Dendritic cell treated with granulocyte-macrophage colony-stimulating factor and Interleukin-4, amounts not matched to agents 40 ng/mL and 50 ng/mL, for 4 days (primary cell): ENCODE data around the gene VARS2.

ENCODE experiments used
- H3K27ac Mint-ChIP-seq: one replicate; pipeline ENCODE4 v1.8.0; 2022; ENCODE audit warnings: mild to moderate bottlenecking, mixed read lengths
- H3K27me3 Mint-ChIP-seq: one replicate; pipeline ENCODE4 v1.8.0; 2022; ENCODE audit warnings: mild to moderate bottlenecking, mixed read lengths
- H3K36me3 Mint-ChIP-seq: one replicate; pipeline ENCODE4 v1.8.0; 2022; ENCODE audit warnings: low read depth, mixed read lengths
- H3K4me1 Mint-ChIP-seq: one replicate; pipeline ENCODE4 v1.8.0; 2022; ENCODE audit warnings: low read depth, mixed read lengths
- H3K4me3 Mint-ChIP-seq: one replicate; pipeline ENCODE4 v1.8.0; 2022; ENCODE audit warnings: mild to moderate bottlenecking, moderate library complexity, mixed read lengths
- H3K9me3 Mint-ChIP-seq: one replicate; pipeline ENCODE4 v1.8.0; 2022; ENCODE audit warnings: mixed read lengths
- intact Hi-C: fragments of 100-400 bp; cut with micrococcal nuclease; formaldehyde crosslinking; loops from one replicate; pipeline ENCODE4 v1.15.0; 2022

Gene VARS2

DNA sequence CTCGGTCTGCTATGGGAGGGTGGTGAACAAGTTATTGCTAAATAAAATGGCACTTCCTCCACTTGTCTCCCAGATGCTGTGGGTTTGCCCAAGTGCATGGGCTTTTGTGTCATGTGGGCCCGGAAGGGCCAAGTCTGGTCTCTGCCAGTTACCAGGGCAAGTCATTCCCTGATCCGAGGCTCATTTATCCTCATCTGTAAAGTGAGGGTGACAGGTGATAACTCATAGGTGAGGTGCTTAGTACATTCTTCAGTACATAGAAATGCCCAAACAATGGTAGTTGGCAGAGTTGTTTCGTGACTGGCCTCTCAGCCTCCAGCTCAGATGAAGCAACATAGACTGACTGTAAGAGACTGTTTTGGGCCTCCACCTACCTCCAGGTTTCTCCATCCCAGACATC, 24.7 kb downstream of the VARS2 start:
- Mint-ChIP-seq H3K27ac (no peak overlapping the region), H3K4me3 (no peak overlapping the region), H3K36me3 (no peaks in the 10 kb centered on the region), H3K27me3 (peaks cover 53% of the 10 kb centered on the region), H3K4me1 (peaks cover 13% of the 10 kb centered on the region), H3K9me3 (no peaks in the 10 kb centered on the region)
- intact Hi-C loops: no loop called here

DNA sequence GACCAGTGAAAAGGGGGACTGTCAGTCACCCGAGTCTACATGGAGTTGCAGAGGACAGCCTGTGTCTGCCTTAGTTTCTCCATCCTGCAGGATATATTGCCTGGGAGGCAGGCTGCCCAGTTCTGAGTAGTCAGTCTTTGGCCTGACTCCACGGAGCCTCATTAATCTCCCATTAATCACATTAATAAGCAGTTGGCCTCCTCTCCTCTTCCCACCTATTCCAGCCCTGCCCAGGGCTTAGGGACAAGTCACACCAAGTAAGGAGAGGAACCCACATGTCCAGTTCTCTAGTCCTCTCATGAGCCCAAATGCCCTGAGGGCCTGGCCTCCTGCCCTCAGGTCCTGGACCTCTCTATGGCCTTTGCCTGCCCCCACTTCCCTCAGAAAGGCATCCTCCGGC, 25.4 kb downstream of the VARS2 start:
- H3K27me3 Mint-ChIP-seq: peaks cover 59% of the 10 kb centered on the region
- H3K4me1 Mint-ChIP-seq: peaks cover 13% of the 10 kb centered on the region
- H3K36me3 Mint-ChIP-seq: no peaks in the 10 kb centered on the region
- intact Hi-C loops: no loop called here
- no peak overlapping the region for H3K27ac Mint-ChIP-seq
- H3K9me3 Mint-ChIP-seq: no peaks in the 10 kb centered on the region
- H3K4me3 Mint-ChIP-seq: no peak overlapping the region

DNA sequence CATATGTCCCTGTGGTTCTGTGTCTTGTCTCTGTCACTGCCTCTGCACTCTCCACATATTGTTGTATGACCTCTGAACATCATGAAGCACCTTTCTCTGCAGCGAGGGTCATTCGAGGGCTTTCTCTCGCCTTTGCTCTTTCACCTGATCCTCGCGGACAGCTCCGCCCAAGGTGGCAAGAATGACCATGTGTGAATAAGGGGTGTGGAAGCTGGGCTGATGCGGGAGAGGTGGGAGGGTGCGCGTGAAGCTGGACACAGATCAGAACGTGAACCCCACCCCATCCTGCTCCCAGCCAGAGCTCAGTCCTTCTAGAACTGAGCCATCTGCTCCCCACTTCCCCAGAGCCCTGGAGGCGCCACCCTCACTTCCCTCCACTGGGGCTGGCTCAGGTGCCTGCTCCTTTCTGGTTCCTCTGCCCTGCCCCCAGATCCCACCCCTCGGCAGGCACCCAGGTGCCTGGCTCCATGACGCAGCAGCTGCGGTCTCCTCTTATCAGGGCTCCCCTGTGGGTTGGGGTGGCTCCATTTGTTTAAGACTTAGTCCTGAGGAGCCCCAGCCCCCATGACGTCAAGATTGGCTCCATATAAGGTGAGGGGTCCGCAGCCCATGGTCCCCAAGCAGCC, 26.4 kb downstream of the VARS2 start, which contains the start of gene MUCL3:
Gene MUCL3, plus strand, starts transcription at position 613 of the 626 bp plus-strand sequence. CDS start 27 bp downstream, outside the sequence.
- H3K36me3 Mint-ChIP-seq: no peaks in the 10 kb centered on the region

DNA sequence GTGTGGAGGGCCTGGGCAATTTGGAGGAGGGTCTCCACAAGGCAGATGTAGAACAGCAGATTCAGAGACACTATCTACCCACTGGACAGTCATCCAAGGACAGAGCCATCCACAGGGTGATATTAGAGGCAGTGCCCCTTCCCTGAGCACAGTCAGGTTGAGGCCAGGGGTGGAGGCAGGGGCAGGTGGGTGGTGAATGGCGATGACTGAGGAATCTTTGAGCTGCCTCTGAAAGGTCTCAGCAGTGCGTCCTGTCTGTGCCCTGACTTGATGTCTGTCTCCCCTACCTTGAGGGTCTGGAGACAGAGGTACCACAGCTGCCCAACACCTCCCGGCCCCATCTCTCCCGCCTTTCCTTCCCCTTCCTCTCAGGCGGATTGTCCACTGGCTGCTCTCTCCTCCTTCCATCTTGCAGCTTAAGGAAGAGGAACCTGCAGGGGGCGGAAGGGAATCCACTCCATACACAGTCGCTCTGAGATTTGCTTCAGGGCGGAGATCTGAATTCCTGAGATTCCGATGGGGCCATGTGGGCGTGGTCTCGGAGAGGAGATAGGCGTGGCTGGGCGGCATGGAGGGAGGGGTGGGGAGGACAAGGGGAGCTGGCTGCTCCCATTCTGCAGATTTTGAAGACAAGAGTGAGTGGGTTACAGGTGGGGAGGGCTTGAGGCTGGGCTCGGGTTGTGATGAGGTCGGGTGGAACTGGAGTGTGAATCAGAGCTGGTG, 28.5 kb downstream of the VARS2 start:
- no peaks in the 10 kb centered on the region for H3K9me3 Mint-ChIP-seq
- H3K27me3 Mint-ChIP-seq: peaks cover 62% of the 10 kb centered on the region
- H3K4me3 Mint-ChIP-seq: no peak overlapping the region
- no peak overlapping the region for H3K27ac Mint-ChIP-seq
- intact Hi-C loops: no loop called here
- no peaks in the 10 kb centered on the region for H3K36me3 Mint-ChIP-seq
- H3K4me1 Mint-ChIP-seq: peaks cover 7% of the 10 kb centered on the region

More for the DNA sequence above, 26.4 kb downstream of the VARS2 start, which contains the start of gene MUCL3:
- intact Hi-C loops: no loop called here
- Mint-ChIP-seq H3K4me3 (no peak within 1 kb of the TSS), H3K9me3 (no peaks in the 10 kb centered on the region), H3K27me3 (peaks cover 60% of the 10 kb centered on the region), H3K4me1 (peaks cover 7% of the 10 kb centered on the region), H3K27ac (no peak within 1 kb of the TSS)

DNA sequence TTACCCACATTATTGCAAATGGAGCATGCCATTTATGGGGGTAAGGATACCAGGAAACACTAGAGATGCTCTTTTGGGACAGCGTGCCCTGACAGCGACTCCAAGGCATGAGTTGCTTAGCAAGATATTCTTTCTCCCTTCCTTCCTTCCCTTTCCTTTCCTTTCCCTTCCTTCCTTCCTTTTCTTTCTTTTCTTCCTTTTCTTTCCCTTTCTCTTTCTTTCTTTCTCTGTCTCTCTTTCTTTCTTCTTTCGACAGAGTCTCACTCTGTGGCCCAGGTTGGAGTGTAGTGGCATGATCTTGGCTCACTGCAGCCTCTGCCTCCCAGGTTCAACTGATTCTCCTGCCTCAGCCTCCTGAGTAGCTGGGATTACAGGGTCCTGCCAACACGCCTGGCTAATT, 30.0 kb downstream of the VARS2 start:
- H3K9me3 Mint-ChIP-seq: no peaks in the 10 kb centered on the region
- peaks cover 73% of the 10 kb centered on the region for H3K27me3 Mint-ChIP-seq
- intact Hi-C loops: no loop called here
- no peaks in the 10 kb centered on the region for H3K36me3 Mint-ChIP-seq
- no peak overlapping the region for H3K27ac Mint-ChIP-seq
- peaks cover 7% of the 10 kb centered on the region for H3K4me1 Mint-ChIP-seq
- no peak overlapping the region for H3K4me3 Mint-ChIP-seq

DNA sequence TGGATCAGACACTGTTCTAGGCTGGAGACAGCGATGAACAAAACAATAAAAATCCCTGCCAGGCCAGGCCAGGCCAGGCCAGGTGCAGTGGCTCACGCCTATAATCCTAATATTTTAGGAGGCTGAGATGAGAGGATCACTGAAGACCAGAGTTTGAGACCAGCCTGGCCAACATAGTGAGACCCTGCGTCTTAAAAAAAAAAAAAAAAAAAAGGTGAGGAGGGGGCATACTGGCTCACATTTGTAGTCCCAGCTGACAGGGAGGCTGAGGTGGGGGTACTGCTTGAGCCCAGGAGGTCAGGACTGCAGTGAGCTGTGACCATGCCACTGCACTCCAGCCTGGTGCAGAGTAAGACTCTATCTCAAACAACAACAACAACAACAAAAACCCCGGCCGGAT, 31.2 kb downstream of the VARS2 start:
- no peaks in the 10 kb centered on the region for H3K36me3 Mint-ChIP-seq
- intact Hi-C loops: no loop called here
- H3K9me3 Mint-ChIP-seq: peaks cover 2% of the 10 kb centered on the region
- no peak overlapping the region for H3K4me3 Mint-ChIP-seq
- peaks cover 7% of the 10 kb centered on the region for H3K4me1 Mint-ChIP-seq
- peaks cover 81% of the 10 kb centered on the region for H3K27me3 Mint-ChIP-seq
- H3K27ac Mint-ChIP-seq: no peak overlapping the region

DNA sequence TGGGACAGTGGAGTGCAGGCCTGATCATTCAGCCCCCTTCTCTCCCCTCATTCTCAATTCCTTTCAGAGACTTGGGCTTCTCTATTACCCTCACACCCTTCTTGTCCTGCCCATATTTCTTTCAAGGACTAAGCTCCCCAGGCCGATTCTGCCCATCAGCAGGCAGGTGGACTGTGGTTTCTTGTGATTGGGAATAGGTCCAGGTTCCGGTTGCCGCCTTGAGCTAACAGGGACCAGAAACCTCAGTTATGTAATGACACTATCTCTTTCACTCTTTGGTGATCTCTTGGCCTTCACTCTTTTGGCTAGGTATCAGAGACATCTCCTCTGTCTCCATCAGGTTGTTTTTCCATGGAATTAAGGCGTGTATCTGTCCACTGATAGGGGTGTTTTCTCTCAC, 33.2 kb downstream of the VARS2 start:
- peaks cover 81% of the 10 kb centered on the region for H3K27me3 Mint-ChIP-seq
- no peak overlapping the region for H3K4me3 Mint-ChIP-seq
- H3K27ac Mint-ChIP-seq: no peak overlapping the region
- H3K9me3 Mint-ChIP-seq: peaks cover 11% of the 10 kb centered on the region
- H3K4me1 Mint-ChIP-seq: peaks cover 7% of the 10 kb centered on the region
- no peaks in the 10 kb centered on the region for H3K36me3 Mint-ChIP-seq
- intact Hi-C loops: no loop called here

DNA sequence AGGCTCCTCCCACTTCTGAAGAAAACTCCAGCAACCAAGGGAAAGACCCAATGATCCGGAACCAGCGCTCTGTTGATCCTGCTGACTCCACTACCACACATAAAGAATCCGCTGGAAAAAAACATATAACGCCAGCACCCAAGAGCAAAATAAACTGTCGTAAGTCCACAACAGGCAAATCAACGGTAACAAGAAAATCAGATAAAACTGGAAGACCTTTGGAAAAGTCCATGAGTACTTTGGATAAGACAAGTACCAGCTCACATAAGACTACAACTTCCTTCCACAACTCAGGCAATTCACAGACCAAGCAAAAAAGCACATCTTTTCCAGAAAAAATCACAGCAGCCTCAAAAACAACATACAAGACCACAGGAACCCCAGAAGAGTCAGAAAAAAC, 34.8 kb downstream of the VARS2 start:
- no peak overlapping the region for H3K4me3 Mint-ChIP-seq

DNA sequence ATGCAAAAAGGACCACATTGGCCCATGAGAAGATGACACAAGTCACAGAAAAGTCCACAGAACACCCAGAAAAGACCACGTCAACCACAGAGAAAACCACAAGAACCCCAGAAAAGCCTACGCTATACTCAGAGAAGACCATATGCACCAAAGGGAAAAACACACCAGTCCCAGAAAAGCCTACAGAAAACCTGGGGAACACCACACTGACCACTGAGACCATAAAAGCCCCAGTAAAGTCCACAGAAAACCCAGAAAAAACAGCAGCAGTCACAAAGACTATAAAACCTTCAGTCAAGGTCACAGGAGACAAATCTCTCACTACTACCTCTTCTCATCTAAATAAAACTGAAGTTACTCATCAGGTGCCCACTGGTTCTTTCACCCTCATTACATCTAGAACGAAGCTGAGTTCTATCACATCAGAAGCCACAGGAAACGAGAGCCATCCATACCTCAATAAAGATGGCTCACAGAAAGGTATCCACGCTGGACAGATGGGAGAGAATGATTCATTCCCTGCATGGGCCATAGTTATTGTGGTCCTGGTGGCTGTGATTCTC, 38.0 kb downstream of the VARS2 start:
- Mint-ChIP-seq H3K27ac (no peak overlapping the region), H3K27me3 (peaks cover 97% of the 10 kb centered on the region), H3K4me1 (peaks cover 17% of the 10 kb centered on the region), H3K4me3 (no peak overlapping the region), H3K9me3 (peaks cover 11% of the 10 kb centered on the region), H3K36me3 (no peaks in the 10 kb centered on the region)
- intact Hi-C loops: no loop called here

More for the DNA sequence above, 34.8 kb downstream of the VARS2 start:
- intact Hi-C loops: no loop called here
- Mint-ChIP-seq H3K36me3 (no peaks in the 10 kb centered on the region), H3K9me3 (peaks cover 11% of the 10 kb centered on the region), H3K27ac (no peak overlapping the region), H3K27me3 (peaks cover 83% of the 10 kb centered on the region), H3K4me1 (no peaks in the 10 kb centered on the region)

DNA sequence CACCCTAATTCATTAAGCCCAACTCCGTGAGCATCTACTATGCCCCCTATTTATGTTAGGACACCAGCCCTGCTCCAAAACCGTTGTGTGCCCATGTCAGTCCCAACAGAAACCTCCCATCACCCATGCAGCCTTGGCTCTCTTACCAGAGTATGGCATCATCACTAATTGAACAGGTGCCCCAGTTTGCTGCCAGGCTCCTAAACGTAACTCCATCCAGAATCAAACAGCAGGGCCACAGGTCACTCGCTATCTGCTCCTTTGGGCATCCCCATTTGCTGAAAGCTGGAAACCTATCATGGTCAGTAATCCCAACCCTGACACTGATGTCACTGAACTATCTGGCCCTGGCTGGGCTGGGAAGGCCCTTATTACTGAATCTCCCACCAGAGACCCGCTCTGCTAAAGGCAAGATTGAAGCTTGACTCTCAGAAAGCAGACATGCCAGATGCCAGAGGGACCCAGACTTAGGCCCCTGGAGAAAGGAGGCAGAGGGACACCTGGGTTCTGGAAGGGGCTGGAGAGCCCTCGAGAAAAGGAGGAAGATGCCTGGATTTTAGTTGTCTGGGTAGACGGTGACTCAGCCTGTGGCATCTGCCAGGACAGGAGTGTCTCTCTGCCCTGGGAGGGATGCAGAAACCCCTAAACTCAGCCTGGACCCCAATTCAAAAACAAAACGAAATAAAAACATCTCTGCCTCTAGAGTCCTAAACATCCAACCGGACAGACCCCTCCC, 40.8 kb downstream of the VARS2 start:
- Mint-ChIP-seq H3K36me3 (no peaks in the 10 kb centered on the region), H3K27me3 (peaks cover 95% of the 10 kb centered on the region), H3K4me3 (peak overlapping the region; percentile 59), H3K27ac (peak overlapping the region; percentile 31), H3K9me3 (peaks cover 11% of the 10 kb centered on the region), H3K4me1 (peaks cover 17% of the 10 kb centered on the region)
- intact Hi-C loops: no loop called here

DNA sequence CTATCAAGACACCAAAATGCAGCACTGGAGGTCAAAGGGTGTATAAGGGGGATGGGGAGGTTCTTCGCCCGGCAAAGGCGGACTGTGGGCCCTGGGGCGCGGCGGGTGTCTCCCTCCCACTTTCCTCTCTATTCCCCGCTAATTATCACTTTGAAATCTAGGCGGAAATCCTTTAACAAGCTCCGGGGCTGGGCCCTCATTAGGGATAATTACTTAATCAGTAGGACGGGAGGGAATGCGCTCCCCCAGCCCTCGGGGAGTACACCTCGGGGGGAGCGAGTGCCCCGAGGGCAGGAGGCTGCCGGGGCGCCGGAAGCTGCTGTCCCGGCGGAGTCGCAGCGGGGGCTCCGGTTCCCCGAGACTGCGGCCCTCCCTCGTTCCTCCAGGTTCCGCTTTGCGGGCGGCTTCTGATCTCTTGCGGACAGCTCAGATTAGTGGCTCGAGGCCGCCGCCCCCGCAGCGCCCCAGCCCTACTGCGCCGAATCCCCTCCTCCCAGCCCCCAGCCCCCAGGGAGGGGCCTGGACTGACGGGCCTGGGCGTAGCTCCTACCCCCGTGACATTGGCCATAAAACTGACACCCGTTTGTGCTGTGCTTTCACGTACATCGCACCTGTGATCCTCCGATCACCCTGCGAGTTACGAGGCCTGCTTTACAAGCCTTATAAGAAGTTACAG, 41.5 kb downstream of the VARS2 start:
- Mint-ChIP-seq H3K4me1 (peaks cover 17% of the 10 kb centered on the region), H3K27me3 (peaks cover 89% of the 10 kb centered on the region), H3K36me3 (no peaks in the 10 kb centered on the region), H3K9me3 (peaks cover 7% of the 10 kb centered on the region), H3K4me3 (peak overlapping the region; percentile 59), H3K27ac (peak overlapping the region; percentile 31)
- intact Hi-C loops: no loop called here

DNA sequence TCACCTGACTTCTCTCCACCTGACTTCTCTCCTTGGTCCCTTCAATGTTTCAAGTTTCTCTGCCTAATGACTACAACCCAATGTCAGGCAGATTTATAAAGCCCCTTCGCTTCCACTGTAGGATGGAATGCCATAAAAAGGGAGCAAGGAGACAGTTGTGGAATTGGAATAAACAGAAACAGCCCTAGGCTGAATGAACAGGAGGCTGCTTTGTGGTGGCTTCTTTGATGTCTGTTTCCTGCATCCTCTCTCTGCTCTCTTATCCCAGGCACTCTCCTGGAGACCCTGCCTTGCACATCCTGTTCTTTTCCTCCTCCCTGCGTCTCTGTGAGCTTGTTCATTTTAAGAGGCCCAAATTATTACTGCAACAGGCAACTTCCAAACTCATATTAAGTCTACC, 43.7 kb downstream of the VARS2 start:
- peaks cover 80% of the 10 kb centered on the region for H3K27me3 Mint-ChIP-seq
- peaks cover 17% of the 10 kb centered on the region for H3K4me1 Mint-ChIP-seq
- no peaks in the 10 kb centered on the region for H3K9me3 Mint-ChIP-seq
- no peak overlapping the region for H3K4me3 Mint-ChIP-seq
- intact Hi-C loops: no loop called here
- no peak overlapping the region for H3K27ac Mint-ChIP-seq
- H3K36me3 Mint-ChIP-seq: no peaks in the 10 kb centered on the region

DNA sequence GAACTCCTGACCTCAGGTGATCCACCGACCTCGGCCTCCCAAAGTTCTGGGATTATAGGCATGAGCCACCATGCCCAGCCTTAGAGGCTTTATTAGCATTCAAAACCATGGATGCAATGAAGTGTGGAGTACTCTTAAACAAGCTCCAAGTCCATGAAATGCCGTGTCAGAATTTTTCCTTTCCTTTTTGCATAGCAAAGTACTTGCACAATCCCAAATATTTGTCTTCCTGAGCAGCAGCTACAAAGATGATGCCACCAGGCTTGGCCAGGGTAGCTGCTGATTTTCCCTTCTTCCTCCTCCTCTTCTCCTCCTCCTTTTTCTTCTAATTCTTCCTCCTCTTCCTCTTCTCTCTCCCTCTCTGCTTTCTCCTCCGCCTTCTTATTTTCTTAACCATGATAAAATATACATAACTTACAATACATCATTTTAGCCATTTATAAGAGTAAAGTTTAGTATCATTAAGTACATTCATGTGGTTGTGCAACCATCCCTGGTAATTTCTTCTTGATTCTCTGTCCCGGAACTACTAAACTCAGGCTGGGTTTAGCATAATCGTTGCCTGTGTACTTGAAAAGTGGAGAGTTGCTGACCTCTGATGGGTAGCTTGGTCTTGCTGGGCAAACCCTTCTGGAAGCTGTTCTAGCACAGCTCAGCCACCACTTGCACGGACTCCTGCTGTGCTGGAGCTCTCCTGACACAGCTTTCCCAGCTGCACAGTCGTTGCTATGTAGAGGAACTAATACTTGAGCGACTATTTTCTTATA, 47.1 kb downstream of the VARS2 start:
- Mint-ChIP-seq H3K9me3 (no peaks in the 10 kb centered on the region), H3K27me3 (peaks cover 74% of the 10 kb centered on the region), H3K36me3 (no peaks in the 10 kb centered on the region), H3K4me1 (peaks cover 5% of the 10 kb centered on the region), H3K27ac (no peak overlapping the region), H3K4me3 (no peak overlapping the region)
- intact Hi-C loops: no loop called here
